Prostate gland (tissue), 2 donors: ENCODE data around the gene SLC49A4.
A peak's percentile ranks its signal among the peaks of the same experiment; 100 is the strongest.

Source experiments
- CTCF ChIP-seq, 4 experiments: fragments of 200-600 bp in 2 of 4; fragments of 450-650 bp in 2 of 4; sonication (generic) in 2 of 4; IDR thresholded peaks; 1 replicate in 3 of 4; 2 replicates in 1 of 4; pipeline ENCODE4 v1.5.1; 2016 to 2019; ENCODE audit warnings: antibody characterized with exemption in 4 of 4, mild to moderate bottlenecking in 2 of 4, moderate library complexity in 2 of 4
- POLR2A ChIP-seq: fragments of 450-650 bp; IDR thresholded peaks from one replicate; pipeline ENCODE4 v1.6.1; 2016; ENCODE audit warnings: antibody characterized with exemption, mild to moderate bottlenecking

GRCh38 chr3:122794779-122795673 is at the start of gene SLC49A4:
- peak; percentile 93 for TF ChIP-seq POLR2A
- TF ChIP-seq CTCF (IDR thresholded peaks at IDR 0.05), result no peak
